HepG2 (cell line): Measurements from ENCODE around the gene RGP1. TPM values are rescaled to one million over a fixed set of nuclear protein-coding genes. Genes with fewer than 3 reads are reported as not detected.

Experiments
- CREB3 ChIP-seq: sonication (generic); formaldehyde crosslinking; IDR thresholded peaks from 2 replicates; pipeline ENCODE4 v1.5.0; 2020; ENCODE audit warnings: missing genetic modification reagents
- HDAC2 ChIP-seq: sonication (generic); formaldehyde crosslinking; IDR thresholded peaks from 2 replicates; pipeline ENCODE4 v1.4.0; 2020; ENCODE audit warnings: missing genetic modification reagents
- MED8 ChIP-seq: sonication (generic); formaldehyde crosslinking; IDR thresholded peaks from 2 replicates; pipeline ENCODE4 v1.8.1; 2023; ENCODE audit warnings: mild to moderate bottlenecking, missing genetic modification reagents; ENCODE audit not compliant: insufficient replicate concordance
- MNT ChIP-seq: fragments of 450-650 bp; IDR thresholded peaks from 2 replicates; pipeline ENCODE4 v1.6.1; 2016
- NFIC ChIP-seq: IDR thresholded peaks from 2 replicates; pipeline ENCODE4 v1.6.1; 2012; ENCODE audit warnings: mild to moderate bottlenecking, low read length, inconsistent platforms
- PAXIP1 ChIP-seq: sonication (generic); formaldehyde crosslinking; conservative IDR thresholded peaks from 2 replicates; pipeline ENCODE4 v1.4.0; 2020; ENCODE audit warnings: mild to moderate bottlenecking, missing genetic modification reagents, moderate library complexity
- SALL1 ChIP-seq: sonication (generic); formaldehyde crosslinking; IDR thresholded peaks from 2 replicates; pipeline ENCODE4 v1.8.0; 2022; ENCODE audit warnings: mild to moderate bottlenecking, missing genetic modification reagents
- ZNF318 ChIP-seq: sonication (generic); formaldehyde crosslinking; IDR thresholded peaks from 2 replicates; pipeline ENCODE4 v1.4.0; 2020; ENCODE audit warnings: mild to moderate bottlenecking, missing genetic modification reagents
- ZNF574 ChIP-seq: sonication (generic); formaldehyde crosslinking; IDR thresholded peaks from 2 replicates; pipeline ENCODE4 v1.4.0; 2020; ENCODE audit warnings: missing genetic modification reagents
- polyA plus RNA-seq, 8 experiments: library from polyadenylated mRNA; depleted of rRNA in 3 of 8; stranded (reverse) in 7 of 8; unstranded in 1 of 8; fragments of >200 nt; fragmentation: Illumina TruSeq in 4 of 8; extraction: Trizol in 4 of 8; gene quantifications; 2 replicates each; pipeline versions ENCODE4 v1.2.1 to v1.2.3, GENCODE V29; 2011 to 2016; ENCODE audit warnings: low read depth in 4 of 8, missing spikeins in 1 of 8, mixed read lengths in 1 of 8; ENCODE audit not compliant: insufficient read depth in 1 of 8
- total RNA-seq, 5 experiments: library from RNA; depleted of rRNA; stranded (reverse); fragments of >200 nt; fragmentation: Illumina TruSeq; extraction: Trizol; gene quantifications; 2 replicates each; pipeline ENCODE4 v1.2.3, GENCODE V29; 2016; ENCODE audit warnings: low read depth in 1 of 5

Gene RGP1
- total and polyA plus RNA-seq, 2 of the 13 experiments (the other 11 are each of a cell fraction or from before 2014, with no cell fraction given): 12.7 to 21.0 TPM

- TF ChIP-seq ZNF318 (no peak), NFIC (peak; percentile 20; the same call in 1 of the 2 replicates), MED8 (CRISPR knock-in tag) (no peak), ZNF574 (CRISPR knock-in tag) (no peak), PAXIP1 (CRISPR knock-in tag) (0 out of 2 replicates have a peak, but pooled peaks have one; percentile 16), HDAC2 (0 out of 2 replicates have a peak, but pooled peaks have one; percentile 3), MNT (no peak), CREB3 (CRISPR knock-in tag) (no peak), SALL1 (CRISPR knock-in tag) (no peak)
Observed at GRCh38 chr9:35771534-35771933, 22.4 kb downstream of the RGP1 start (continued).
